A673 (cell line): ENCODE data around the gene ESR2.

ENCODE experiments used
- CTCF ChIP-seq: fragments of 300-800, 200-600 bp; sonication (generic); conservative IDR thresholded peaks from 2 replicates; pipeline ENCODE4 v1.5.1; 2017; ENCODE audit warnings: low read depth, mild to moderate bottlenecking, antibody characterized with exemption, low read length, moderate library complexity, mixed read lengths
- EZH2 ChIP-seq: fragments of 200-600 bp; sonication (generic); IDR thresholded peaks from 2 replicates; pipeline ENCODE4 v1.6.1; 2017; ENCODE audit warnings: borderline replicate concordance, low read depth, mild to moderate bottlenecking, mixed read lengths, antibody characterized with exemption, low read length; ENCODE audit not compliant: poor library complexity, severe bottlenecking

GRCh38 chr14:64118892-64119291 is 175.3 kb downstream of the ESR2 start:
- TF ChIP-seq CTCF (no peak), EZH2 (no peak)
